T-helper 22 cell (primary cell): ENCODE measurements around the gene MUC2.
A peak's percentile ranks its signal among the peaks of the same experiment; 100 is the strongest.

Experiments
- DNase-seq: peaks from one replicate; pipeline ENCODE4 v3.0.0-alpha.2; 2020; ENCODE audit warnings: low read depth

The MUC2 gene

GRCh38 chr11:1036931-1037330 lies 37.7 kb upstream of the MUC2 start:
- DNase-seq, result no peak

DNA sequence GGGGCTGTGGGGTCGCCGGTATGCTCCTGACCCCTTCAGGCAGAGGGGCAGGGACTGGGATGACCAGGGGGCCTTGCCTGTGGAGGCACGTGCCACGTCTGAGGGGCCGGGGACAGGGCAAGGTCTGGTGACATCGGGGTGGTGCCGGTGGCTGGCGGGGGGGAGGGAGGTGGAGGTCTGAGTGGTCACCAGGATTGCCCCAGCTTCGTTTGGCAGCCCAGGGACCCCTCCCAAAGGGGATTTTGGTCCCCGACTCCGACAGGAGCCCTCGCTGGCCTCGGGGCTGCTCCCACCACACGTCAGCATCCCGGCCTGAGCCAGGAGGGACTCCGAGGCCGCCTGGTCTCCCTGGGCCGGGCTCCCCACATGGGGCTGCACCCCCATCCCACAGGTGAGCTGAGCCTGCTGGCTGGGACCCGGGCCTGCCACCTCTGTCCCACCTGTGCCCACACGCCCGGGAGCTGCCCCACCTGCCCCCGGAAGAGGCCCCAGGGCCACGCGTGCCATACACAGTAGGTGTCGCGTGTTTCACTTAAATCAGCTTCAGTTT lies 37.1 kb upstream of the MUC2 start:
- no peak for DNase-seq

- no peak for DNase-seq
Measured at GRCh38 chr11:1038361-1038760, 36.3 kb upstream of the MUC2 start.

DNA sequence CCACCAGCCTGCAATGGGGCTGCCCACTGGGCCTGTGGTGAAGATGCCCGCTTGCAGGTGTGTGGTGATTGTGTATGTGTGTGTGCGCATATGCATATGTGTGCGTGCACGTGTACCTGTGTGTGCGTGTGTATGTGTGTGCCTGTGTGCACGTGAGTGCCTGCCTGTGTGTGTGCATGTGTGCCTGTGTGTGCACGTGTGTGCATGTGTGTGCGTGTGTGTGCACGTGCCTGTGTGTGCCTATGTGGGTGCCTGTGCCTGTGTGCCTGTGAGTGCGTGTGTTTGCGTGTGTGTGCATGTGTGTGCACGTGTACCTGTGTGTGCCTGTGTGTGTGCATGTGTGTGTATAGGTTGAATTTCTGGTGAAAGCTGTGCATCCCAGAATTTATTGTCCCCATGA lies 35.8 kb upstream of the MUC2 start:
- no peak for DNase-seq

DNA sequence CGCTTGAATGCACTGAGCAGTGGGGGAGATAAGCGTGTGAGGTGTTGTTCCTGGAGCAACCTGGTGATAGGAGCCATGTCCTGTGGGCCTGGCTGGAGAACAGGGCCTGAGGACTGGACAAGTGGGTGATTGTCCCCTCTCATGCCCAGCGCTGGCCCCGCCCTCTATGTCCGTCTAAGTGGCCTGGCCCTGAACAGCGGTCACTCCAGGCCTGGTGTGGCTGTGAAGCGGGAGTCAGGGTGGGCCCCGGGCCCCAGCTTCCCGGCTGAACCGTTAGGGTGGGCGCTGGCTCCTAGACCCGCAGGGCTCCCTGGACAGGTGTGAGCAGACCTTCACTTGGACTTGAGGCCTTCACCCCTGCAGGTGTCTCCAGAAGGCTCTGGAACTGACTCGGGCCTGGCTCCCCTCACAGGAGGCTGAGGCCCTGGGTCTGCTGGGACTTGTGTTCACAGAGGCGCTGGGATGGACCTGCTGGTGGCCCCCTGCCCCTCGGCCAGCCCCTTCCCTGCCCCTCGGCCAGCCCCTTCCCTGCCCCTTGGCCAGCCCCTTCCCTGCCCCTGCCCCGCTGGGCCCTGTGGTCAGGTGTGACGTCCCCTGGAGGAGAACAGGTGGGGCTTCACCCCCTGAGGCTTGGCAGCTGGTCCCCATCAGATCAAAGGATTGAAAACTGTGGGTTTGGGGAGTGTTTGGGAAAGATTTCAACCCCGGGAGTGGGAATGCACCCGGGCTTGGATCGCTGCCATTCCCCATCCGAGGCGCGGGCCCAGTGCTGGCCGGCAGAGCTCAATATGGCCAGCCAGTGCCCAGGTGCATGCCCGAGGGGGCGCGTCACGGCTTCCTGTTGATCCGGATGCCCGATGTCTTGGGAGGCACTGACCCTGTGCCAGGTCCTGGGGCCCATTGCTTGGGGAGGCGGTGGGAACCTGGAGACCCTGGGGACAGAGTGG lies 34.9 kb upstream of the MUC2 start:
- no peak for DNase-seq

DNA sequence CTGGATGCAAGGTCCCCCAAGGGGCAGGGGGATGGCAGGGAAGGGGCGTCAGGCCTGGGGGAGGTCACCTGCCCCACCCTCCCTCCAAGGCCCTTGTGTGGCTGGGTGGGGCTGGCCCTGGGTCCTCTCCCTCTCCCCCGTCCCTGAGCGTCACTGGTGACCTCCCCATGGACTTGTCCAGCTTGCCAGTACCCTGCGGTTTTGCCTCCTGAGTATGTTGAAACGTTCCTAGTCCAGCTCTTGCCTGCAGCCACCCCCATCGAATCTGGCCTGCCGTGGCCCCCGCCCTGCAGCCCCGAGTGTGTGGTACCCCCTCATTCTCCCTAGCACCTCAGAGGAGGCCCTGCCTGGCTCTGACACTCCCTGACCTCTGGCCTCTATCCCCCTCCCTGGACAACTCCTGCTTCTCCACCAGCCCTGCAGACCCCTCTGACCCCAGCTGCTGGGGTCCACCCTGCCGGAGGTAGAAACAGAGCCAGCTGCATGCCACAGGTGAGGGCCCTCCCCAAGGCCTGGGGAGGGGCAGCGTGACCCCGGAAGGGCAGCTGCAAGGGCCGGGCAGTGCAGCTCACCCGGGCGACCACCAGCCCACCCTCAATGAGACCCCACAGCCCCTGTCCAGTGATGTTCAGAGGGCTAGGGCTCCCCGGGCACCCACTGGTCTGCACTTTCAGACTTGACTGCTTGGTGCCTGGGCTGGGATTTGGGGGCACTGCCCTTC lies 34.1 kb upstream of the MUC2 start:
- no peak for DNase-seq

GRCh38 chr11:1041149-1041467 lies 33.6 kb upstream of the MUC2 start:
- DNase-seq, result no peak

DNA sequence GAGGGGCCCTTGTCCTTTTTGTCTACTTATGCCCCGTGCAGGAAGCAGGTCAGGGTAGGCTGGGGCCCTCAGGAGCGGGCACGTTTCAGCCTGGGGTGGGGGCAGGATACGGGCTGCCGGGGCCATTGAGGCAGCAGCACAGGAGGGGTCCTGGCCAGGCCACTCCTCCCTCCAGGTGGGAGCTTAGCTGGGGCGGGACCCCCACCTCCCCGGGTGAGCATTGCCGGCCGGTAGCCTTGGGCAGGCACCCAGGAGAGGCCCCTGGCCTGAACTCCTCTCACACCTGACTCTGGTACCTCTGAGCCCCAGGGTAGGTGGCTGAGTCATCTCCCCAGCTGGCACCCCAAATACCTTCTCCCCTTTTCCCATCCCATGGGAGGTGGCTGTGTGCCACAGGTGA lies 33.2 kb upstream of the MUC2 start:
- no peak for DNase-seq

GRCh38 chr11:1041936-1042608 lies 32.6 kb upstream of the MUC2 start:
- no peak for DNase-seq

- DNase-seq, result no peak
Measured at GRCh38 chr11:1042626-1043562, 31.8 kb upstream of the MUC2 start.

GRCh38 chr11:1043563-1044096 lies 31.0 kb upstream of the MUC2 start:
- no peak for DNase-seq

DNA sequence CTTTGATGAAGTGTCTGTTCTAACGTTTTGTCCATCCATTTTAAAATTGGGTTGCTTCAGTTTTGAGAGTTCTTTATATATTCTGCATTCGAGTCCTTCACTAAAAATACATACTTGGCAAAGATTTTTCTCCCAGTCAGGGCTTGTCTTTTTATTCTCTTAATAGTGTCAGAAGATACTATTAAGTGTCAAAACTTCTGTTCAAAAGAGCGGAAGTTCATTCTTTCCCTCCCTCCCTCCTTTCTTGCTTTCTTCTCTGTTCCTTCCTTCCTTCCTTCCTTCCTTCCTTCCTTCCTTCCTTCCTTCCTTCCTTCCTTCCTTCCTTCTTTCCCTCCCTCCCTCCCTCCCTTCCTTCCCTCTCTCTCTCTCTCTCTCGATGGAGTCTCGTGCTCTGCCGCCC lies 30.5 kb upstream of the MUC2 start:
- no peak for DNase-seq

- DNase-seq, result no peak
Measured at GRCh38 chr11:1047595-1048156, 27.0 kb upstream of the MUC2 start.

DNA sequence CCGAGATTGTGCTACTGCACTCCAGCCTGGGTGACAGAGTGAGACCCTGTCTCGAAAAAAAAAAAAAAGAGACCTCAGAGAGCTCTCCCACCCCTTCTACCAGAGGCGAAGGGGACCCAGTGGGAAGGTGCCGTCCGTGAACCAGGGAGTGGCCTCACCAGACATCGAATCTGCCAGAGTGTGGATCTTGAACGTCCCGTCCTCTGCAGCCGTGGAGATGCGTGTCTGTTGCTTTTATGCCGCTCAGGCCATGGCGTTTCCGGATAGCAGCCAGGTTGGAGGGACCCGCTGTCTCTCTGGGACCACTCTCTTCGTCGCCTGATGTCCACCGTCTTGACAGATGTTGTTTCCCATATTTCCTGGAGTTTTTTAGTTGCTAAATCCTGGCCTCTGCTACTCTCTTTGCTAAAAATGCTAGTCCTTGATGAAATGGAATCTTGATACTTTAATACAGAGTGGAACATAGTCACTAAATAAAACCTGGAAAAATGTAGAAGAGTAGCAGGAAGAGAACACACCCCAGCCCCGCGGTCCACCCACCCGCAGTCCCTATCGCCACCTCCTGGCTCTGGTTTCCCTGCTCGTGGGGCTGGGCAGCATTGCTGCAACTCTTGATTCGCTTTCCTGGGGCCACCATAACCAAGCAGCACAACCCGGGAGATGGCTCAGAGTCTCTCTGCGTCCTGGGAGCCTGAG lies 26.2 kb upstream of the MUC2 start:
- no peak for DNase-seq

DNA sequence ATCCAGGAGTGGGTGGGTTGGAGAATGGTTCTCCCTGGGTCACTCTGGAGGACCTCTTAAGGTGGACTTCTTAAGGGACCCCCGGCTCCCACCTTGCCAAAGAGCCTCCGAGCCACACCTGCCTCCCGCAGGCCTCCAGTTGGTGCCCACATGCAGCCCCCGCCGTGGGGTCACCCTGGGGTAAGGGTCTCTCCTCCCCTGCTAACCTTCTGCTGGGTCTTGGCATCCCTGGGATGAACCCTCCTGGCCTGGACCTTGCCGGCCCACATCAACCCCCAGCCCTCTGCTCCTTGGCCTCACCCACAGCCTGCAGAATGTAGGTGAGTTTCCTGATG lies 25.6 kb upstream of the MUC2 start:
- DNase-seq, result no peak

DNA sequence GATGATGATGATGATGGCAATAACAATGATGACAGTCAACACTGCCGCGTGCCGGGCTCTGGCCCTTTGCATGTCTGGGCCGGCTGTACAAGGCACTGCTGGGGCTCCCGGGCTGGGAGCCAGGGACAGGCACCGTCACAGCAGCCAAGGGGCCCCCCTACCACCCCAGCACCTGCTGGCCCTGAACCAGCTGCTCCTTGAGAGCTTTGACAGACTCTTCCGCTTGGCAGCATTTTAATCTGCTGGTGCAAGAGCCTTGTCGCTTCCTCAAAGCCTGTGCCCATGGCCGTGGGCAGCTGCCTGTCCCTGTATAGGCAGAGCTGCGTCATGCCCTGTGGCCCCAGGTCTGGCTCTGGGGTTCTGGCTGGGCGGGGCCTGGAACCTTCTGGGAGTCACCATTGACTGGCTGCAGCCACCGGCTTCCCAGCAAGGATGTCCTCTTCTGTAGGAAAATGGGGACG lies 25.2 kb upstream of the MUC2 start:
- DNase-seq, result no peak

GRCh38 chr11:1049911-1050580 lies 24.6 kb upstream of the MUC2 start:
- no peak for DNase-seq

DNA sequence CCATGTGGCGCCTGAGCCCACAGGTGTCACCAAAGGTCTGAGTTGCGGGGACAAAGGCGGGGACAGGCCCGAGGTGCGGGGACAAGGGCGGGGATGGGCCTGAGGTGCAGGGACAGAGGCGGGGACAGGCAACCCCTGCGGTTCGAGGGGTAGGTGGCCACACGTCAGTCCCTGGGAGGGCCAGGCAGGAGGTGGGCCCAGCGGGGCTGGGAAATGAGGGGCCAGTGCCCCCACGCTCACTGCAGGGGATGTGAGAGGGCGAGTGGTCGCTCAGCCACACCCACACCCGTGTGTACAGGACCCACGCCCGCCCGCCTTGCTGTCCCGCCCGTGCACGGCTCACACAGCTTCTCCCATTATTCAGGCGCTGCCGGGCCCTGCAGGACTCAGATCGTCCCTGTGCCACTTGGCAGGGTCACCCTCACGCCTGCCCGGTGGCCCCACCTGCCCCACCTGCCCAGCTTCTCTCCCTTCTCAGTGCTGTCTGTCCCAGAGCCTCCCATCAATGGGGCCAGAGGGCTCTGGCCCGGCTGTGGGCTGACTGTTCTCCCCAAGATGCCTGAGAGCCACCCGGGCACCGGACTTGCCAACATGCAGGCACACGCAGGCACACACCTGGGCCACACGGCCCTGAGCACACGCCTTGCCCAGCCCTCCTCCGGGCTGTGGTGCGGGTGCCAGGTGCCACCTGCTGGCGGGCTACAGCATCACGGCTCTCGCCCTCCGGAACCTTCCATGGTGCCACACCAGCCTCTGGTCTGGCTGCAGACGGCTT lies 23.9 kb upstream of the MUC2 start:
- peak; percentile 30 for DNase-seq
